GM12874 (cell line): Measurements from ENCODE around the gene AQP12B.

Experiments
- CTCF ChIP-seq: IDR thresholded peaks from 2 replicates; pipeline ENCODE4 v1.5.1; 2011; ENCODE audit warnings: low read depth, mild to moderate bottlenecking, control low read depth, low read length, moderate library complexity; ENCODE audit not compliant: insufficient read depth

The AQP12B gene

GRCh38 chr2:240650254-240650965 is 32.3 kb downstream of the AQP12B start:
- no peak for TF ChIP-seq CTCF

- no peak for TF ChIP-seq CTCF
These were observed 33.4 kb downstream of the AQP12B start for GRCh38 chr2:240649331-240649730.

- no peak for TF ChIP-seq CTCF
These were observed 33.9 kb downstream of the AQP12B start for GRCh38 chr2:240648650-240649275.

- TF ChIP-seq CTCF: no peak
These were observed 34.5 kb downstream of the AQP12B start for GRCh38 chr2:240648155-240648649.

- no peak for TF ChIP-seq CTCF
These were observed 35.1 kb downstream of the AQP12B start for GRCh38 chr2:240647503-240648154.

- no peak for TF ChIP-seq CTCF
These were observed 35.7 kb downstream of the AQP12B start for GRCh38 chr2:240646900-240647502.

GRCh38 chr2:240646176-240646899 is 36.3 kb downstream of the AQP12B start:
- TF ChIP-seq CTCF: no peak
